ENCODE results near the gene PVALEF. TPM values are rescaled to one million over a fixed set of nuclear protein-coding genes. Genes with fewer than 3 reads are reported as not detected.

The PVALEF gene
- total and polyA plus RNA-seq, 2 of the 8 experiments (the other 6 are each of a cell fraction or from before 2014, with no cell fraction given): 0.03 TPM; not detected in 1

DNA sequence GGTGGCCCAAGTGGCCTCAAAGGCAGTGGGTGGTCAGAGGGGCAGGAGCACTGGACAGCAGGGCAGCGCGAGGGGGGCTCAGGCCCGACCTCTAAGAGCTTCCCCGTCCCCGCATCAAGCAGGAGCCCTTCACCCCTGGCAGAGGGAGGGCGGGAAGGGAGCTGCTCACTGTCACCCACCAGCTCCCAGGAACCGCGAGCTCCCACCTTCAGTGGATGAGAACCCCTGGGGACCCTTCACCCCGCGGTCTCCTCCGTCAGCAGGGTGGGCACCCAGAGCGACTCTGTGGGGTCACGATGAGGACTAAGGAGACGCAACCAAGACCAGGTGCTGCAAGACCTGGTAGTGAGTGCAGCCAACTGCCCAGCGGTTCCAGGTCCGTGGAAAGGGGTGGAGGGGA lies 43.8 kb downstream of the PVALEF start:
- Histone ChIP-seq H4K5ac (ENCODE audit: insufficient read length, low read depth, low read length) (no peak overlapping the region), H2AK5ac (ENCODE audit: low read depth, low read length) (no peak overlapping the region), H3K36me3 (ENCODE audit: control insufficient read depth in 2 of 4, insufficient read depth in 4 of 4, low read length in 3 of 4) (peaks cover 0 to 3% (median 0%) of the 10 kb centered on the region in 4 experiments; a peak in 3 of 8 replicates), H3K27ac (ENCODE audit: low read depth, low read length) (no peak overlapping the region), H4K91ac (replicated peaks; ENCODE audit: insufficient read length, low read length) (no peak overlapping the region), H3K79me1 (ENCODE audit: low read depth, low read length) (peaks cover 5% of the 10 kb centered on the region; the same call in 1 of the 2 replicates), H3K27me3 (replicated peaks in 1 of 4; ENCODE audit: control insufficient read depth in 3 of 4, extremely low read depth in 1 of 4, insufficient read depth in 3 of 4, low read length in 3 of 4) (no peaks in the 10 kb centered on the region), H4K8ac (ENCODE audit: extremely low read depth, insufficient read depth, low read length) (no peak overlapping the region; the same call in 1 of the 2 replicates), H2BK15ac (ENCODE audit: low read length) (no peak overlapping the region), H3K4me2 (ENCODE audit: insufficient read depth in 1 of 2, low read depth in 2 of 2, low read length in 2 of 2) (no peak overlapping the region), H3K4me3 (ENCODE audit: extremely low read depth in 1 of 4, insufficient read depth in 2 of 4, low read depth in 3 of 4, low read length in 4 of 4) (no peak overlapping the region), H3K79me2 (ENCODE audit: control insufficient read depth in 1 of 2, insufficient read depth in 2 of 2, low read length in 2 of 2) (no peaks in the 10 kb centered on the region; a peak in 2 of 4 replicates), H2BK5ac (ENCODE audit: low read depth, low read length) (no peak overlapping the region), H2BK20ac (ENCODE audit: low read length) (no peak overlapping the region), H3K23ac (ENCODE audit: insufficient read length) (no peak overlapping the region), H2BK12ac (ENCODE audit: low read depth, low read length) (no peak overlapping the region), H3K4ac (replicated peaks; ENCODE audit: insufficient read length, low read depth, low read length) (no peak overlapping the region), H3K9ac (replicated peaks in 1 of 4; ENCODE audit: extremely low read depth in 1 of 4, low read depth in 3 of 4, low read length in 3 of 4) (no peak overlapping the region), H3K14ac (ENCODE audit: insufficient read length) (no peak overlapping the region), H3K9me3 (ENCODE audit: insufficient read depth in 2 of 2, low read depth in 1 of 2, low read length in 1 of 2) (no peaks in the 10 kb centered on the region), H2BK120ac (replicated peaks; ENCODE audit: low read depth, low read length) (no peak overlapping the region), H2AFZ (ENCODE audit: low read length) (no peak overlapping the region), H3K4me1 (replicated peaks in 1 of 4; ENCODE audit: control insufficient read depth in 3 of 4, insufficient read depth in 4 of 4, low read length in 3 of 4) (no peaks in the 10 kb centered on the region; a peak in 1 of 7 replicates), H3K23me2 (ENCODE audit: low read depth, low read length) (peaks cover 3% of the 10 kb centered on the region; the same call in 1 of the 2 replicates), H4K20me1 (replicated peaks in 1 of 2; ENCODE audit: control insufficient read depth in 1 of 2, insufficient read depth in 2 of 2, low read length in 2 of 2) (peaks cover 3 to 14% of the 10 kb centered on the region in 2 experiments), H3K56ac (replicated peaks; ENCODE audit: insufficient read length, low read depth, low read length) (no peak overlapping the region), H3K18ac (ENCODE audit: extremely low read depth, low read length) (no peak overlapping the region)
- DNase-seq (ENCODE audit: low read depth in 1 of 2, low spot score in 2 of 2) (no peak), FAIRE-seq (no peak)
- POLR2A ChIA-PET (ENCODE audit: partially characterized antibody): no interaction called here
- CTCF ChIA-PET (ENCODE audit: partially characterized antibody): interaction anchor here (1.0 to 1.5 kb wide), 3 partner anchors 12 to 177 kb away, joined by 3 to 4 read pairs (median 3); no protein-coding TSS in a partner anchor
- 92% methylated on average over 13 of the region's 16 CpGs; no CpG with 5 or more reads in 1 of the 2 experiments for WGBS, 2 experiments (ENCODE audit: extremely low coverage in 1 of 2, insufficient coverage in 1 of 2, insufficient read length in 1 of 2, insufficient replicate concordance in 2 of 2, low coverage in 1 of 2, low lambda C conversion rate in 2 of 2, missing lambda C conversion rate in 1 of 2)
- TF ChIP-seq FOSL1 (IDR thresholded peaks at IDR 0.05; ENCODE audit: insufficient read depth, low read depth, low read length): no peak
- no peak for TF ChIP-seq POLR2A (IDR thresholded peaks at IDR 0.05; ENCODE audit: control extremely low read depth in 1 of 2, low read depth in 2 of 2, low read length in 2 of 2)
- no peak for TF ChIP-seq POU5F1 (IDR thresholded peaks at IDR 0.05; ENCODE audit: low read depth, low read length)
- TF ChIP-seq HDAC2 (IDR thresholded peaks at IDR 0.05; ENCODE audit: borderline replicate concordance in 1 of 2, low read depth in 2 of 2, low read length in 2 of 2): no peak
- no peak for TF ChIP-seq HDAC6 (IDR thresholded peaks at IDR 0.05; ENCODE audit: low read depth, low read length)
- TF ChIP-seq SIX5 (IDR thresholded peaks at IDR 0.05; ENCODE audit: low read depth, low read length): no peak
- TF ChIP-seq RNF2 (IDR thresholded peaks at IDR 0.05; ENCODE audit: borderline replicate concordance, low read depth, low read length, missing control alignments, poor library complexity, severe bottlenecking): no peak
- no peak for TF ChIP-seq EZH2 (IDR thresholded peaks at IDR 0.05; ENCODE audit: low read depth, low read length, severe bottlenecking)
- TF ChIP-seq PHF8 (conservative IDR thresholded peaks at IDR 0.05; ENCODE audit: low read depth, low read length): no peak
- TF ChIP-seq YY1 (IDR thresholded peaks at IDR 0.05; ENCODE audit: low read depth, low read length): no peak
- no peak for TF ChIP-seq SAP30 (IDR thresholded peaks at IDR 0.05; ENCODE audit: insufficient read depth, insufficient replicate concordance, low read length)
- no peak for TF ChIP-seq KDM1A (IDR thresholded peaks at IDR 0.05; ENCODE audit: borderline replicate concordance, low read length)
- no peak for TF ChIP-seq RBBP5 (IDR thresholded peaks at IDR 0.05; ENCODE audit: borderline replicate concordance, low read depth, low read length)
